Activated effector memory CD4-positive, alpha-beta T cell treated with Interleukin-2 at 50 U/mL for 16 hours (primary cell): ENCODE results near the gene ZNF747.
"Not testable (repeated sequence)": the region's sequence is repeated elsewhere in the genome, so short reads cannot be mapped to it uniquely, and the experiment has no call there.

Experiments used
- DNase-seq: peaks from one replicate; pipeline ENCODE4 v3.0.0-alpha.2; 2020

ZNF747 gene

GRCh38 chr16:30532285-30533145 is 2.1 kb downstream of the ZNF747 start:
- DNase-seq, result no peak

GRCh38 chr16:30530163-30531037 is 4.3 kb downstream of the ZNF747 start:
- DNase-seq, result no peak

DNA sequence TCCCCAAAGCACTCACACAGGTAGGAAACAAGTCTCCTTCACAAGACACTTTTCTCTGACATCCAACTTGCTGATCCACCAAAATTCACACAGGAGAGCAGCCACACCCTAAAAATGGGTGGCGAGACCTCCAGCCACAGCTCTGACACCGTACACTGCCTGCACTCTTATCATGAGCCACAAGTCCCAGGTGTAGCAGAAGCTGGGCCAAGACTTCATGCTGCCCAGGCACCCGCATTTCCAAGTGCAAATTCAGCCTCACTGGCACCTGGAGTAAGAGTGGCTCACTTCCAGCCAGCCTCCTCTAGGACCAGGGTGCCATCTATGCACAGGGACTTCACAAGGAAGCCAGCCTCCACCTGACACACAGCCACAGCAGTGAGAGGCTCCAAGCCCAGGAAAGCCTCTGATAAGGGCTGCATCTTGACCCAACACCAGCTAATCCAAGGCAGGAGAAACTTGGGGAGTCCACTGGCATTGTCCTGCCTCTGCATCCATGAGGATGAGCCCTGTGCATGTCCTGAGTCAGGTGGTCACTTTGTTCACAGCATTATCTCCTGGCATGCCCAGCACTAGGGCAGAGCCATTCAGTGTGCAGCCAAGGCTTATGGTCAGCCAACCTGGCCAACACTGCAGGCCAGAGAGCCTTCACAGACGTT is 5.7 kb downstream of the ZNF747 start:
- no peak for DNase-seq

DNA sequence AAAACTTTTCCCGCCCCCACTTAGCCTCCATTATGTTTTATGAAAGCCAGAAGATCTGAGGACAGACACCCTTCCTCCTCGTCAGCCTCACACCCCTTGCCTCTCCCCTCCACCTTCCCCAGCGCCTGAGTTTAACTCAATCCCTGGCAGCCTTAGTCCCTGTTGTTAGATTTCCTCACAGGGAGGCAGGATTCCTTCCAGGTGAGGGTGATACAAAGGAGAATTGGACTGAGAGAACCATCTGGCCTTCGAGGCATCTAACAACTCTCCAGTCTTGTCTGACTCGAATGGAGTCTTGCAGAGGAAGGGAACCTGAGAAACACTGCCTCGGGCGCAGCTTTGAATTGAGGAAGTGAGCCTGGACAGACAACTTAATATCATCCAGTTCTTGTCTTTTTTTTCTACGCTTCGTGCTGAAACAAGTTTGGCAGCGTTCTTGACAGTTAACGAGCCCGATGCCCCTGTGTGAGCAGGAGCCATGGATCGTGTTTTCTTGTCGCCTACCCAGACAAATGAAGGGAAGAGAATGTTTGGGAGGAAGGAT is 7.0 kb downstream of the ZNF747 start:
- DNase-seq, result no peak

GRCh38 chr16:30526823-30527634 is 7.6 kb downstream of the ZNF747 start:
- DNase-seq, result peak; percentile 86

GRCh38 chr16:30526137-30526822 is 8.4 kb downstream of the ZNF747 start, which contains the start of gene ZNF768:
ZNF768 (minus strand) TSS chr16:30526566; CDS start chr16:30526413, 153 bp downstream.
- no peak for DNase-seq

GRCh38 chr16:30525844-30526136 is 8.9 kb downstream of the ZNF747 start:
- DNase-seq, result no peak

- no peak for DNase-seq
These were observed 9.8 kb downstream of the ZNF747 start for GRCh38 chr16:30524575-30525568.

GRCh38 chr16:30523768-30524574 is 10.7 kb downstream of the ZNF747 start:
- DNase-seq, result no peak

DNA sequence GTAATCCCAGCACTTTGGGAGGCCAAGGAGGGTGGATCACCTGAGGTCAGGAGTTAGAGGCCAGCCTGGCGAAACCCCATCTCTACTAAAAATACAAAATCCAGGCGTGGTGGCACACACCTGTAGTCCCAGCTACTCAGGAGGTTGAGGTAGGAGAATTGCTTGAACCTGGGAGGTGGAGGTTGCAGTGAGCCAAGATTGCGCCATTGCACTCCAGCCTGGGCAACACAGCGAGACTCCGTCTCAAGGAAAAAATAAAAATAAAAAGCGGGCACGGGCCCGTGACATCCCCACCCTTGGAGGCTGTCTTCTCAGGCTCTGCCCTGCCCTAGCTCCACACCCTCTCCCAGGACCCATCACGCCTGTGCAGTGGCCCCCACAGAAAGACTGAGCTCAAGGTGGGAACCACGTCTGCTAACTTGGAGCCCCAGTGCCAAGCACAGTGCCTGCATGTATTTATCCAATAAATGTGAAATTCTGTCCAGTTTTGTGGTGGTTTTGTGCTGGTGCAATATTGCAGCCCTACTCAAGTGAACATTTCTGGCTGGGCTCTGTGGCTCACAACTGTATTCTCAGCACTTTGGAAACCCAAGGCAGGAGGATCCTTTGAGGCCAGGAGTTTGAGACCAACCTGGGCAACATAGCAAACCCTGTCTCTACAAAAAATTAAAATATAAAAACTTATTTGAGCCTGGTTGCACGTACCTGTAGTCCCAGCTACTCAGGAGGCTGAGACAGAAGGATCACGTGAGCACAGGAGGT is 11.8 kb downstream of the ZNF747 start:
- not testable (repeated sequence) for DNase-seq

GRCh38 chr16:30521873-30522641 is 12.6 kb downstream of the ZNF747 start:
- no peak for DNase-seq

GRCh38 chr16:30521476-30521872 is 13.2 kb downstream of the ZNF747 start:
- DNase-seq, result no peak

- no peak for DNase-seq
These were observed 15.3 kb downstream of the ZNF747 start for GRCh38 chr16:30519120-30520049.

GRCh38 chr16:30518552-30518951 is 16.1 kb downstream of the ZNF747 start:
- DNase-seq, result no peak

DNA sequence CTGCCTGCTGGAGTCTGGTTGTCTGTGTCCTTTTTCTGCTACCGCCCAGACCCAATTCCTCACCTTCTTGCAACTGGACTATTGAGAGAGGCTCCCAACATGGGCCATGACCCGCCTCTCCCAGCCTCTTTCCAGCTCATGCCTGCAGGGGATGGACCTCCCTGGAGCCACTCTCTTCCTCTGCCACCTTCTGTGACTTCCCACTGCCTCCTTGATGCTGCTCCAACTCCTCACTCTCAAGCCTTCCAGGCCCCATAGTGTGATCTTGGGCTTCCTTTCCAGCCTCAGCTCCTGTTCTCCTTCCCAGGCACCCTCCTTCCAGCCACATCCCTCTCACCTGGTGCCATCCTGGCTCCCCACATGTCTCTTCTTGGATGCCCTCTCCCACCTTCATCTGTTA is 19.4 kb downstream of the ZNF747 start:
- no peak for DNase-seq

- no peak for DNase-seq
These were observed 23.1 kb downstream of the ZNF747 start for GRCh38 chr16:30511509-30511908.
